ENCODE results near the gene TMEM62.

TMEM62 gene

DNA sequence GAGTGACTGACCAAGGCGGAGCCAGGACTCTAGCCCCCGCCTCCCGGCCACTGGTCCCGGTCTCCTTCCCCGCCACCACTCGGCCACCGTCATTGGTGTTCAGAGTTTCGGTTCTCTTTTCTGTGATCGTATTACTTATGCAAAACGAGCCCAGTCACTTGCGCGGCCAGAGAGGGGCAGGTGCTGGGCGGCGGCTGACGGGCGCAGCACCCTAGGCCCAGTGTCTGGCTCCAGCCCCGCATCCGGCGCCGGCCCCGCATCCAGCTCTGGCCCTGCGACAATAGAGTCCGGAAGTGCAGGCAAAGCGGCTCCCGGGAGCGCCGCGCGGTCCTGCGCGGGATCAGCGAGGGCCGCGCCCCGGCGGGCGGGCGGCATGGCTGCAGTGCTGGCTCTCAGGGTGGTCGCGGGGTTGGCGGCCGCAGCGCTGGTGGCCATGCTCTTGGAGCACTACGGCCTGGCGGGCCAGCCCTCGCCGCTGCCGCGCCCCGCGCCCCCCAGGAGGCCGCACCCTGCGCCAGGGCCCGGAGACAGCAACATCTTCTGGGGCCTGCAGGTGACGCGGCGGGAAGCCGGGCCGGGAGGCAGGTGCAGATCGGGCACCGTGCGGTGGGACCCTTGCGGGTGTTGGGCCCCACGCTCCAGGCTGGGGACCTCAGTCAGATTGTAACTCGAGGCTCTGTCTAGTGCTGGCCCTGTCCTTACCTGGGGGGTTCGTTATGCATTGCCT lies at the start of gene TMEM62:
TMEM62 (plus strand) TSS at position 157 of the 727 bp plus-strand sequence; CDS start at position 374, 217 bp downstream.
- peak; percentile 74 for DNase-seq

DNA sequence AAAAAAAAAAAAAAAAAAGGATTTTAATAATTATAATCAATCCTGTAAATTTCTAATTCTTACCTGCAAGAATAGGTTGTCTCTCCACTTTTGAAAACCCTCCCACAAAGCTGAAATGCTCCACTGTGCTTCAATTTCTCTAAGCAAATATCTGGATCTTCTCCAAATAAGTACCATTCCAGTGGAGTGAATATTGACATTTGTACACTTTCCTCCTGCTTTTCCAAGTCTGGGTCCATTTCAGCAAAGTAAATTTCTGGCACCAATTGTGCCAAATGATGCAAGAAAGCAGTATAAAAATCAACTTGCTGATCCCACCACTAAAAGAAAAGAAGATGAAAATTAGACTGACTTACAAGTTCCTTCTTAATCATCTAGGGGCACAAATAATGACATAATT lies 47.5 kb upstream of the TMEM62 start:
- no peak for DNase-seq

DNA sequence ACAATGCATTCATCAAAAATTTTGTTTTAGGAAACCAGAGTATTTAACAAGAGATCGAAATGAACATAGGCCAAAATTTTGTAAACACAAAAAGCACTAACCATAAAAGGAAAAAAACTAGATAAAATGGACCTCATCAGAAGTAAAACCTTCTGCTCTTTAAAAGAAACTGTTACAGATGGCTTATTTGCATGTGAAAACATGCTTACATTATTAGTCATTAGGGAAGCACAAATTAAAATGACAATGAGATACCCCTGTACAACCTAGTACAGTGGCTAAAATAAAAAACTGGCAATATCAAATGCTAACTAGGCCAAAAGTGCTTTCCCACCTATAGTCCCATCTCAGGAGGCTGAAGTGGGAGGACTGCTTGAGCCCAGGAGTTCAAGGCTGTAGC lies 46.8 kb upstream of the TMEM62 start:
- DNase-seq, result no peak

- no peak for DNase-seq
Observed at GRCh38 chr15:43091859-43092258, 41.5 kb upstream of the TMEM62 start.

- no peak for DNase-seq
Observed at GRCh38 chr15:43093026-43093425, 40.4 kb upstream of the TMEM62 start.

- no peak for DNase-seq
Observed at GRCh38 chr15:43094416-43095030, 38.9 kb upstream of the TMEM62 start.

DNA sequence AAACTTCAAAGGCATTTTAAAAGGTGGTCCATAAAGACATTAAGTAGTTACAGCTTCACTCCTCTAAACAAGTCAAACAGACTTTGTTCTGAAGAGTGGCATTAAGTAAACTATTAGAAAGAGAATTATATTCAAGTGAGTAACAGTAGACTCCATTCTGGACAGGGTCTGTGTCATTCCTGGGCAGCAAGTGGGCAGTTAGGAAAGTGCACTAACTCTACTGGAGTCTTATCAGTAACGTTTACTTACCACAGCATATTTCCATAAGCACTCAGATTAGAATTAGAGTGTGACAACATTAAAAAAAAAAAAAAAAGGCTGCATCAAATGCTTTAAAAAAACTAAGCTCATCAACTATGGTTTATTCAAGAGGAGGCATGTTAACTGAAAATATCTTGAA lies 38.1 kb upstream of the TMEM62 start:
- DNase-seq, result no peak

DNA sequence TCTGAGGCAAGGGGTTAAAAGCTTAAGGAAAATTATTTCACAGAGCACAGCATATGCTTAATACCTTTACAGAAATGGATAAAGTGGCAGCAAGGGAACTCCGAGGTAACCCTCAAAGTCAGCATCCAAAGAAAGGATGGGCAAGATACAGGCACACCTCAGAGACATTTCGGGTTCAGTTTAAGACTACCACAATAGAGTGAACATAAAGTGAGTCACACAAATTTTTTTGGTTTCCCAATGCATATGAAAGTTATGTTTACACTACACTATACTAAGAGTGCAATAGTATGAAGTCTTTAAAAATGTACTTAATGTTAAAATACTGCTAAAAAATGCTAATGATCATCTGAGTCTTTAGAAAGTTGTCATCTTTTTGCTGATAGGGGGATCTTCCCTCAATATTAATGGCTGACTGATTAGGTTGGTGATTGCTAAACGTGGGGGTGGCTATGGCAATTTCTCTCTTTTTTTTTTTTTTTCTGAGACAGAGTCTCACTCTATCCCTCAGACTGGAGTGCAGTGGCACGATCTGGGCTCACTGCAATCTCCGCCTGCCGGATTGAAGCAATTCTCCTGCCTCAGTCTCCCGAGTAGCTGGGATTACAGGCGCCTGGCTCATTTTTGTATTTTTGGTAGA lies 37.6 kb upstream of the TMEM62 start:
- no peak for DNase-seq

GRCh38 chr15:43096411-43096810 lies 37.0 kb upstream of the TMEM62 start:
- no peak for DNase-seq

- no peak for DNase-seq
Observed at GRCh38 chr15:43099105-43099845, 34.1 kb upstream of the TMEM62 start.

GRCh38 chr15:43100971-43101370 lies 32.4 kb upstream of the TMEM62 start:
- no peak for DNase-seq

GRCh38 chr15:43102187-43102586 lies 31.2 kb upstream of the TMEM62 start:
- no peak for DNase-seq

DNA sequence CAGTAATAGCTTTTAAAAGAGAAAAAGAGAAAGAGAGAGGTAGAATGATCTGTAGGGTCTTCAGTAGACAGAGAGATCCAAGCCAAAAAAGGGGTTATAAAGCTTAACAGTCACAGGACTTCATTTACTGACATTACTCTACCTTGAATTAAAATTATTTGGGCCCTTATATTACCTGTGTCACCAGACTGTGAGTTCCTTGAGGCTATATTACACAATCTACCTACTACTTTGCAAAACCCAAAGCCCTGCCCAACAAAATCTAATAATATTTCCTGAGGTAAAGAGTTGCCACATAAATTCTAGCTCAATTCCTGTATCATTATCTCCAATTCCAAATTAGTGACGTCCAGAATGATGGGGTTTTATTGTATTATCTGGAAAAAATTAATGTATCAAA lies 29.5 kb upstream of the TMEM62 start:
- DNase-seq, result no peak

- DNase-seq, result no peak
Observed at GRCh38 chr15:43104426-43104825, 29.0 kb upstream of the TMEM62 start.

DNA sequence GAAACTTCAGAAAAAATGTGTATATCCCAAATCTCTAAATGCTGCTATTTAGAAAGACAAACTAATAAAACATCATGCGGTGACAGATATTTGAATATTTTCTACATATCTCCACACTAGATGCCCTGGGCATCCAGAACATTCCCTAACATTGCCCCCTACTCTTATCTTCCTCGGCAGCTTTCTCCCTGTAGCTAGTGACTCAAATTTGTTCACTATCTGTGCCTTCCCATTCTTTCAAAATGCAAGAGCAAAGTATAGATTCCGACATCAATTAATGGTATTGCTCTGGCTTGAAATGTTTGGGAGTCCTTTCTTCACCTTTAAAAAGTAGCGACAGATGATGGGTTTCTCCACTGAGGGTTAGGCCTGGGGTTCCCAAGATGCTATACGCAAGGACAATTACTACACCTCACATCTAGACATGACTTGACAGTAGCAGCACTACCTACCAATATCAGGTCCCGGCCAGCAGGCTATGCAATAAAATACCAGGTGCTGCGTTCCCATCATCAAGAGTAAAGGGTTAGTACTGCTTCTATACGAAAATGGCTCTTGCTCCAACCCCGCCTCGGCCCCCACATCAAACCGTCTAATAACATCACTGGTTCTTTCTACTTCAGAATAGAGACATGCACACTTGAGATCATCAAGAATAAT lies 28.2 kb upstream of the TMEM62 start:
- DNase-seq, result peak; percentile 46

GRCh38 chr15:43105778-43106485 lies 27.5 kb upstream of the TMEM62 start, which contains the start of gene UBR1:
Gene UBR1, minus strand, starts transcription at chr15:43106038. Its CDS starts 16 bp downstream, at chr15:43106022.
- DNase-seq, result peak; percentile 93

DNA sequence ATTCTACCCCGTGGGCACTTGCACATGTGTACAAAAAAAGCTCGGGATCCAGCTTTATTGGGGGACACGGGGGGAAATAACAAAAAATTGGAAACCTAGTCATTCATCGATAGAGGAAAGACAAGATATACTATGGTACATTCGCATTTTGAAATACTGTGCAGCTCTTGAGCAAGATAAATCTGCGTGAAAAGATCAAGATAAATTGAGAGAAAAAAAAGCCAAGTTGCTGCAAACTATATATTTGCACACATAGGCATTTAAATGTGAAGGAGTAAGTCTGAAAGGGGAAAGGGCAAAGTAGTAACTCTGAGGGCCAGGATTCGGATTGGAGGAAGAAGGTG lies 26.9 kb upstream of the TMEM62 start:
- DNase-seq, result no peak

DNA sequence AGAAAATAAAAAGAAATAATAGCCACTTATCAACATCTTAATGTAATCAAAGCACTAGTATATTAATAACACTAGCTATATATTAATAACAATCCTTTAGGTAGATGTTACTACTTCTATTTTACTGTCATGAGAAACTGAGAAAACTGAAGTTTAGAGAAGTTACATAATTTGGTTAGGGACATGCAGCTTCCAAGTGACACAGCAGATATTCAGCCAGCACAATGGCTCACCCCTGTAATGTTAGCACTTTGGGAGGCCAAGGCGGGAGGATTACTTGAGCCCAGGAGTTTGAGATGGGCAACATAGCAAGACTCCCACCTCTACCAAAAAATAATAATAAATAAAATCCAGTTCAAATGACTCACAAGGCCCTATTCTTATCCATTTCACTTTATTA lies 25.6 kb upstream of the TMEM62 start:
- no peak for DNase-seq

GRCh38 chr15:43111354-43111753 lies 22.0 kb upstream of the TMEM62 start:
- no peak for DNase-seq

GRCh38 chr15:43118286-43118685 lies 15.1 kb upstream of the TMEM62 start:
- no peak for DNase-seq

DNA sequence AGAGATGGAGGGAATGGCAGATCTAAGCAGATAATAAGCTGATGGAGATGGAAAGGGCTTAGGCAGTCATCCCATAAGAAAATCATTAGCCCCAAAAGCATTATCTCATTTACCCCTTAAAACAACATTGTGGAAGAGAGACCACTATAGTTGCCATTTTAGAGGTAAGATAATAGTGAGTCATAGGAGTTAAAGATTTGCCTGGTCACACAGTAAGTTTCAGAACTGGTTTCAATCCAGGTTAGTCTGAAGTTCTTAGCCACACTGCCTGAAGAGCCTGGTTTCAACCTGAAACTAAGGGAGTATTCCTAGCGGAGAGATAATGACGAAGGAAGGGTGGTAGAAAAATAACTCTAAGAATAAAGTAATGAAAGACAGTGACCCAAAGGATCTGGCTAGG lies 14.6 kb upstream of the TMEM62 start:
- DNase-seq, result no peak

DNA sequence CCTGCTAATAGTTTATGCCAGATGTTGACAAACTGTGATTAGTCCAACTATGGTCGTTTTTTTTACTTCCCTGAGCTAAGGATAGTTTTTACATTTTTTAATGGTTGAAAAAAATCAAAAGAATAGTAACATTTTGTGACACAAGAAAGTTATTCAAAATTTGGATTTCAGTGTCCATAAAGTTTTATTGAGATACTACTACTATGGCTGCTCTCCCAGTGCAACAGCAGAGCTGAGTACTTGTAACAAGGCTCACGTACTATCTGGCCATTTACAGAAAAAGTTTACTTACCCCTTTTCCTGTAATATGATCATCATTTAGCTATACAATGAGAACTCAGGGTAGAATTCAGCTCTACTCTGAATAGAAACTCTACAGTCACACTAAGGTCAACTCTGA lies 11.5 kb upstream of the TMEM62 start:
- no peak for DNase-seq

Measured in CD4-positive, alpha-beta T cell treated with Interleukin-10 for 1 hour (primary cell).